H7 (cell line): Measurements from ENCODE around the gene FGFRL1. TPM values are rescaled to one million over a fixed set of nuclear protein-coding genes. Genes with fewer than 3 reads are reported as not detected.

Experiments
- DNase-seq: peaks from one replicate; pipeline ENCODE4 v3.0.0; 2012
- H3K27me3 ChIP-seq: 2 replicates; pipeline ENCODE4 v1.6.0; 2011; ENCODE audit warnings: mild to moderate bottlenecking, low read length; ENCODE audit not compliant: control insufficient read depth, insufficient read depth
- H3K36me3 ChIP-seq: replicated peaks from 2 replicates; pipeline ENCODE4 v1.5.1; 2011; ENCODE audit warnings: low read length; ENCODE audit not compliant: control insufficient read depth, insufficient read depth
- H3K4me3 ChIP-seq: 2 replicates; pipeline ENCODE4 v1.5.1; 2011; ENCODE audit warnings: low read depth, mild to moderate bottlenecking, control low read depth, low read length, moderate library complexity; ENCODE audit not compliant: insufficient read depth
- total RNA-seq: library from RNA; depleted of rRNA; stranded (reverse); fragments of >200 nt; shearing (Covaris generic); gene quantifications from 2 replicates; pipeline ENCODE4 v1.2.3, GENCODE V29; 2014; rRNA removed

Gene FGFRL1
- total RNA-seq, 1 experiment from 2014 or later, result 39.1 TPM

DNA sequence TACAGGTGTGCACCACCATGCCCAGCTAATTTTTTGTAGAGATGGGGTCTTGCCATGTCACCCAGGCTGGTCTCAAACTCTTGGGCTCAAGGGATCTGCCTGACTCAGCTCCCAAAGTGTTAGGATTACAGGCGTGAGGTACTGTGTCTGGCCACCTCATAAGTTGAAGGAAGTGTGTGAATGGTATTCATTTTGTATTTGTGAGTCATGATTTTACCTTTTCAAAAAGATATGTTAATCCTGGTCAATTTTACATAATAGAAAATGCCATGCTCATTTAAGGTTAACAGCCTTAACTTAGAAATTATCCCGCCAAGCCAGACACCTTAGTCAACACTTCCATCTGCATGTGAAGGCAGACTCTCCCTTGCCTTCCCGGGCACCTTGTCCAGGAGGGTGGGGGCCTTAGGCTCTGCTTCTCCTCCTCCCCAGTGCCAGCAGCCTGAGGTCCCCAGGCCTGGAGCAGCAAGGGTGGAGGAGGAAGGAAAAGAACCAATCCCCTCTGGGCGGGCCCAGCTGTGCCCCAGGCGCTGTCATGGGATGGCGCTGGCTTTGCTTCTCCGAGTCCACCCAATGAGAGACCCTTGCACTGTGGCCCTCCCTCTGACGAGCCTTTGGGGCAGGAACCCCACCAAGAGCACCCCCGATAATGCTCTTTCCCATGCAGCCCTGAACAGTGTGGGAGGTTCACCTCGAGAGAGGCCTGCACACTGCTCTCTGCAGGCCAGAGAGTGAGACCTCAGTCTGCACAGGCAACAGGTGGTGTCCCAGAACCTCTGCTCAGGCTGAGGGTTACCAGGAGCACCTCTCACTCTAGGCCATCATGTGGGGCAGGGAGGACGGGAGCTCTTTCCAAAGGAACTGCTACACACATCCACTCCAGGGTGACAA lies 64.6 kb downstream of the FGFRL1 start:
- no peaks in the 10 kb centered on the region for H3K27me3 ChIP-seq
- H3K36me3 ChIP-seq, result no peaks in the 10 kb centered on the region
- DNase-seq, result no peak
- H3K4me3 ChIP-seq, result no peak overlapping the region

Other genes starting within 250 kb of the FGFRL1 start
- 0.15 and 0.62 TPM in 2 replicates for gene CPLX1, start 185.5 kb upstream of the FGFRL1 start, total RNA-seq
- gene GAK, start 79.3 kb upstream of the FGFRL1 start, total RNA-seq, result 77.4 and 85.1 TPM in 2 replicates
- 6.5 and 8.4 TPM in 2 replicates for gene TMEM175, start 79.2 kb upstream of the FGFRL1 start, total RNA-seq
- 19.4 and 26.7 TPM in 2 replicates for gene DGKQ, start 38.1 kb upstream of the FGFRL1 start, total RNA-seq
- gene IDUA, start 24.6 kb upstream of the FGFRL1 start, total RNA-seq, result 4.6 TPM in 2 replicates
- 0.03 and 0.30 TPM in 2 replicates for gene SLC26A1, start 18.2 kb upstream of the FGFRL1 start, total RNA-seq
- 28.0 and 59.8 TPM in 2 replicates for gene RNF212, start 101.9 kb downstream of the FGFRL1 start, total RNA-seq
- 0.62 and 2.5 TPM in 2 replicates for gene SPON2, start 161.0 kb downstream of the FGFRL1 start, total RNA-seq
- 267 and 360 TPM in 2 replicates for gene CTBP1, start 237.5 kb downstream of the FGFRL1 start, total RNA-seq